ENCODE measurements around the gene PDK1.

Gene PDK1

DNA sequence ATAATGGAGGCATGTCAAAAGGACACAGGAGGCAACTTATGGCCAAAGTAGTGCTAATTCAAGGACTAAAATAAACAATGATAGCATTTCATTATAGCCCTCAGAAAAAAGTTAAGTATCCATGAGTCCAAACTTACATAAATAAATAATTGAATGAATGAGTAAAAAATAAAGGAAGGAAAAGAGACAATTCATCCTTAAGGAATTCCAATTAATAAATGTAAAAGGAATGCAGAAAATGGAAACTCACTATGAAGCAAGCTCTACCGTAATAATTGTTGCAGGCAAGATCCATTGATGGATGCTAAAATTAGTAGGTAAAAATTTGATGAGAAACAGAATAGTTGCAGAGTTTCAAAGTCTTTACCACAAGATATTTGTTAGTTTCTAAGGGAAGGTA, 91.5 kb downstream of the PDK1 start:
- DNase-seq = no peak

- DNase-seq = no peak
These were observed 99.4 kb downstream of the PDK1 start for GRCh38 chr2:172655091-172655837.

DNA sequence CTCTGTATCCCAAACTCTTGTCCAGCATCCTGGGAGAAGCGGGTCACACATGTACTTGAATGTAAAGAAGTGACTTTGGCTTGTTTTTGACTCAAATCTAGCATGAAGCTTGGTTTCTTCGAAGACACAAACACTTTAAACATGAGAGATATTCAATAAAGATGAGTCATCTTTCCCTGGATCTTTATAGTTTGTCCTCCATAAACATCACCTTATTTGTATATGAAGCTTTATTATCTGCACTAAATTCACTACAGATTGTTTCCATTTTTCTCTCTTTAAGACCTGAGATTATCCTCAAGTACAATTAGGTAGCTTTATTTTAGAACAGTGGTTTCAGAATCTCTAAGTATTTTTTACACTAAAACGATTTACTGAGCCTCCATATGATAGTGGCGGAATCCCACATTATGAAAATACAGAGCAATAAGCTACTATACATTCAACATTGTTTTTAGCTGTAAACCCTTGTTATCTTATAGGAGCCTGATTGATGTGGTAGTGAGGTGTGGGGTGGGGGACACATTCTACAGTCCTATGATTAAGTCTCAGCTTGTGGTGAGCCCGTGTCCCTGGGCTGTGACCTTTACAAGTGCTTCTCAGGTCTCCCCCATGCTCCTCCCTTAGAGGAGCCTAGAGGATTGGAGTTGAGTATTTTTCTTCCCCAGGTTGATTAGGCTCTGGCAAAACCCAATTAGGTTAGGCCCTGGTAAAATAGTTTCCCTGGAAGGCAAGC, 100.1 kb downstream of the PDK1 start:
- DNase-seq = no peak

Data from T-helper 9 cell (primary cell).